Thoracic aorta (tissue), 2 donors: ENCODE results near the gene GRB10. TPM values are rescaled to one million over a fixed set of nuclear protein-coding genes. Genes with fewer than 3 reads are reported as not detected.

Source experiments
- ATAC-seq: fragments of 150-250 bp; one replicate; pipeline ENCODE4 v1.8.0; 2017; ENCODE audit warnings: low read depth; ENCODE audit not compliant: insufficient number of reproducible peaks, low FRiP score
- DNase-seq: peaks from one replicate; pipeline ENCODE4 v3.0.0-alpha.2; 2020; ENCODE audit warnings: low spot score
- H3K27ac ChIP-seq, 2 donors: fragments of 200-600 bp; sonication (generic); 1 replicate in 1 of 2; 2 replicates in 1 of 2; pipeline ENCODE4 v1.5.1; 2016; ENCODE audit warnings: mild to moderate bottlenecking in 2 of 2, moderate library complexity in 2 of 2
- H3K27me3 ChIP-seq: fragments of 200-600 bp; sonication (generic); replicated peaks from 2 replicates; pipeline ENCODE4 v1.6.0; 2016; ENCODE audit warnings: mild to moderate bottlenecking; ENCODE audit not compliant: insufficient read depth
- H3K36me3 ChIP-seq: fragments of 200-600 bp; sonication (generic); one replicate; pipeline ENCODE4 v1.5.1; 2016
- H3K4me1 ChIP-seq, 2 donors: fragments of 200-600 bp; sonication (generic); 1 replicate in 1 of 2; 2 replicates in 1 of 2; pipeline versions ENCODE4 v1.5.1 to v1.6.0; 2016; ENCODE audit warnings: low read depth in 2 of 2, mild to moderate bottlenecking in 1 of 2; ENCODE audit not compliant: control insufficient read depth in 1 of 2
- H3K4me3 ChIP-seq: fragments of 200-600 bp; sonication (generic); 2 replicates; pipeline ENCODE4 v1.5.1; 2016; ENCODE audit warnings: mild to moderate bottlenecking
- H3K9me3 ChIP-seq: fragments of 200-600 bp; sonication (generic); 2 replicates; pipeline ENCODE4 v1.5.1; 2016
- CTCF ChIP-seq: fragments of 200-600 bp; sonication (generic); IDR thresholded peaks from one replicate; pipeline ENCODE4 v1.5.1; 2019; ENCODE audit warnings: antibody characterized with exemption
- total RNA-seq, 2 donors: library from RNA; depleted of rRNA; stranded (reverse); fragments of >200 nt; gene quantifications; one replicate each; pipeline versions ENCODE4 v1.1.0 to v1.2.3, GENCODE V29; 2016

Gene GRB10
- total RNA-seq, 2 donors from 2014 or later = 59.2 to 104 TPM

GRCh38 chr7:50754241-50754640 lies 28.5 kb downstream of the GRB10 start:
- Histone ChIP-seq H3K36me3 (no peaks in the 10 kb centered on the region), H3K27me3 (no peaks in the 10 kb centered on the region), H3K9me3 (no peaks in the 10 kb centered on the region), H3K4me3 (no peak overlapping the region), H3K27ac (no peak overlapping the region), H3K4me1 (no peaks in the 10 kb centered on the region)
- DNase-seq (no peak), ATAC-seq (no peak)
- TF ChIP-seq CTCF = no peak

- no peaks in the 10 kb centered on the region for H3K27me3 ChIP-seq
- no peak for DNase-seq
- H3K36me3 ChIP-seq = no peaks in the 10 kb centered on the region
- no peaks in the 10 kb centered on the region for H3K9me3 ChIP-seq
- ATAC-seq = no peak
- no peaks in the 10 kb centered on the region for H3K4me1 ChIP-seq
- H3K27ac ChIP-seq = no peak overlapping the region
- no peak for TF ChIP-seq CTCF
- H3K4me3 ChIP-seq = no peak overlapping the region
Observed at GRCh38 chr7:50752422-50752821, 30.3 kb downstream of the GRB10 start.

GRCh38 chr7:50751146-50751545 lies 31.6 kb downstream of the GRB10 start:
- no peak for DNase-seq
- H3K36me3 ChIP-seq = no peaks in the 10 kb centered on the region

GRCh38 chr7:50749896-50750295 lies 32.8 kb downstream of the GRB10 start:
- H3K9me3 ChIP-seq = no peaks in the 10 kb centered on the region
- H3K4me3 ChIP-seq = no peak overlapping the region
- H3K4me1 ChIP-seq = no peaks in the 10 kb centered on the region
- no peak overlapping the region for H3K27ac ChIP-seq
- DNase-seq (no peak), ATAC-seq (no peak)
- no peaks in the 10 kb centered on the region for H3K27me3 ChIP-seq
- no peaks in the 10 kb centered on the region for H3K36me3 ChIP-seq
- no peak for TF ChIP-seq CTCF

More at GRCh38 chr7:50751146-50751545, 31.6 kb downstream of the GRB10 start:
- H3K27me3 ChIP-seq = no peaks in the 10 kb centered on the region
- H3K4me1 ChIP-seq = no peaks in the 10 kb centered on the region
- no peak overlapping the region for H3K27ac ChIP-seq
- no peaks in the 10 kb centered on the region for H3K9me3 ChIP-seq
- H3K4me3 ChIP-seq = no peak overlapping the region
- TF ChIP-seq CTCF = no peak
- no peak for ATAC-seq

GRCh38 chr7:50748472-50748871 lies 34.2 kb downstream of the GRB10 start:
- ATAC-seq (no peak), DNase-seq (no peak)
- Histone ChIP-seq H3K4me3 (no peak overlapping the region), H3K27ac (no peak overlapping the region), H3K4me1 (no peaks in the 10 kb centered on the region), H3K36me3 (no peaks in the 10 kb centered on the region), H3K9me3 (no peaks in the 10 kb centered on the region), H3K27me3 (no peaks in the 10 kb centered on the region)
- TF ChIP-seq CTCF = no peak
